Type B pancreatic cell (in vitro differentiated cells): ENCODE data around the gene IL1RAPL2. TPM values are rescaled to one million over a fixed set of nuclear protein-coding genes. Genes with fewer than 3 reads are reported as not detected.

Experiments used
- DNase-seq: peaks from one replicate; pipeline ENCODE4 v3.0.0; 2021; ENCODE audit warnings: mixed read lengths; ENCODE audit not compliant: unreplicated experiment; ENCODE audit errors: extremely low spot score
- H3K27ac Mint-ChIP-seq: 2 replicates; pipeline ENCODE4 v1.8.0; 2021; ENCODE audit warnings: mild to moderate bottlenecking, mixed read lengths
- H3K27me3 Mint-ChIP-seq: 2 replicates; pipeline ENCODE4 v1.8.0; 2021; ENCODE audit warnings: mixed read lengths
- H3K36me3 Mint-ChIP-seq: 2 replicates; pipeline ENCODE4 v1.8.0; 2021; ENCODE audit warnings: mixed read lengths
- H3K4me1 Mint-ChIP-seq: one replicate; pipeline ENCODE4 v1.8.0; 2021; ENCODE audit warnings: mixed read lengths; ENCODE audit not compliant: unreplicated experiment
- H3K4me3 Mint-ChIP-seq: 2 replicates; pipeline ENCODE4 v1.8.0; 2021; ENCODE audit warnings: mild to moderate bottlenecking, mixed read lengths
- H3K9me3 Mint-ChIP-seq: 2 replicates; pipeline ENCODE4 v1.8.0; 2021; ENCODE audit warnings: mixed read lengths
- total RNA-seq: library from RNA; stranded (reverse); gene quantifications from 2 replicates; pipeline ENCODE4 v1.2.1, GENCODE V29; 2021; ENCODE audit warnings: low replicate concordance
- TF ChIP-seq, protein P1 (sequence below): fragments of 200-600 bp; sonication (generic); conservative IDR thresholded peaks from 2 replicates; pipeline ENCODE4 v1.5.0; 2021; ENCODE audit warnings: antibody characterized with exemption, mild to moderate bottlenecking

IL1RAPL2 gene
- total RNA-seq, 1 donor from 2014 or later, result 4.5 TPM

DNA sequence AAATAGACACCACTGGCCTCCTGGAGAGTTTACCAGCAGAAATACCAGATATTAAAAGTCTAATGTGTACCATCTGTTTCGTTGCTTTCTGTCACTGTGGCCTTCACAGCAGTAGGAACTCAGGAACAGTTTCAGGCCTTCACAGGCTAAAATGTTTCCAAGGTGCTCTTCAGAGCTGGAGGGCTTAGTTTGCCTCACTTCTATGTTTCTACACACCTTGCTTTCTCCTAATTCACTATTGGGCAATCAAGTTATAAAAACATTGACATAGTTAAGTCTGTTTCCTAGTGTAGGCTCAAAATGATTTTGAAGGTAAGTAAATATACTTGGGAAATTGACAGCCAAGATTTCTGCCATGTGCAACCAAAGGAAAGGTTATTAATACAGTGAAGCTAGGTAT, 395.9 kb downstream of the IL1RAPL2 start:
- H3K27ac Mint-ChIP-seq, result no peak overlapping the region
- no peak for DNase-seq
- no peaks in the 10 kb centered on the region for H3K36me3 Mint-ChIP-seq
- no peaks in the 10 kb centered on the region for H3K4me1 Mint-ChIP-seq
- TF ChIP-seq, protein P1, sequence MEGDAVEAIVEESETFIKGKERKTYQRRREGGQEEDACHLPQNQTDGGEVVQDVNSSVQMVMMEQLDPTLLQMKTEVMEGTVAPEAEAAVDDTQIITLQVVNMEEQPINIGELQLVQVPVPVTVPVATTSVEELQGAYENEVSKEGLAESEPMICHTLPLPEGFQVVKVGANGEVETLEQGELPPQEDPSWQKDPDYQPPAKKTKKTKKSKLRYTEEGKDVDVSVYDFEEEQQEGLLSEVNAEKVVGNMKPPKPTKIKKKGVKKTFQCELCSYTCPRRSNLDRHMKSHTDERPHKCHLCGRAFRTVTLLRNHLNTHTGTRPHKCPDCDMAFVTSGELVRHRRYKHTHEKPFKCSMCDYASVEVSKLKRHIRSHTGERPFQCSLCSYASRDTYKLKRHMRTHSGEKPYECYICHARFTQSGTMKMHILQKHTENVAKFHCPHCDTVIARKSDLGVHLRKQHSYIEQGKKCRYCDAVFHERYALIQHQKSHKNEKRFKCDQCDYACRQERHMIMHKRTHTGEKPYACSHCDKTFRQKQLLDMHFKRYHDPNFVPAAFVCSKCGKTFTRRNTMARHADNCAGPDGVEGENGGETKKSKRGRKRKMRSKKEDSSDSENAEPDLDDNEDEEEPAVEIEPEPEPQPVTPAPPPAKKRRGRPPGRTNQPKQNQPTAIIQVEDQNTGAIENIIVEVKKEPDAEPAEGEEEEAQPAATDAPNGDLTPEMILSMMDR, result no peak
- H3K27me3 Mint-ChIP-seq, result no peaks in the 10 kb centered on the region
- no peak overlapping the region for H3K4me3 Mint-ChIP-seq
- H3K9me3 Mint-ChIP-seq, result no peaks in the 10 kb centered on the region

DNA sequence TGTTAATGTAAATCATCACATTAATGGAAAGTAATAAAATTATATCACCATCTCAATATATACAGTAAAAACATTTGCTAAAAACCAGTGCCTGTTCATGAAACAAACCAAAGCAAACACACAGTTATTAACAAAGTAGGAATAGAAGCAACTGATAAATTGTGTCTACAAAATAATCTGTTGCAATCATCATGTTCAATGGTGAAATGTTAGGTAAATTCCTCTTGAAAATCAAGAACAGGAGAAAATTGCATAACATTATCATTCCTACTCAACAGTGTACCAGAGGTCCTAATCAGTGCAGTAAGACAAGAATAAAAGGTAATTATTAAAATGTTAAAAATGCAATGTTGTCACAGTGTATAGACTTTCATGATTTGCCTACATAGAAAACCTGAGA, 402.2 kb downstream of the IL1RAPL2 start:
- no peaks in the 10 kb centered on the region for H3K4me1 Mint-ChIP-seq
- no peak for DNase-seq
- no peaks in the 10 kb centered on the region for H3K36me3 Mint-ChIP-seq
- TF ChIP-seq, protein P1, result no peak
- H3K27ac Mint-ChIP-seq, result no peak overlapping the region
- no peak overlapping the region for H3K4me3 Mint-ChIP-seq
- H3K27me3 Mint-ChIP-seq, result no peaks in the 10 kb centered on the region
- H3K9me3 Mint-ChIP-seq, result no peaks in the 10 kb centered on the region

DNA sequence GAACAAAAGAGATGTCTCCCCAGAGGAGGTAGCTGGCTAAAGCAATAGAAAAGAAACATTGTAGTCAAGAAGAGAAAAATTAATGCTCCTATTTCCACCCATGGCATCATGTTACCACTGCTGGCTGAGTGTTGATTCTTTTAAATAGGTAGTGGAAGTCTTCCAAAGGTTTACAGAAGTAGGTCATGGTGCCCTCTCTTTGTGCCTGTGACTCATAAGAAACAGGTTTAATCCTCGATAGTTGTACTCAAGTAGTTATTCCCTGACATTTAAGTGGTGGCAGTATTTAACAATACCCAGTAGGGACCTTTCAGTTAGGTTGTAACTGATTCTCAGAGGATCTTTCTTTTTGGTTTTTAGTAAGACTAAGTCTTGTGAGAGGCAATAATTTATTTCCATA, 406.7 kb downstream of the IL1RAPL2 start:
- no peak overlapping the region for H3K27ac Mint-ChIP-seq
- no peak for DNase-seq
- no peaks in the 10 kb centered on the region for H3K4me1 Mint-ChIP-seq
- H3K4me3 Mint-ChIP-seq, result no peak overlapping the region
- no peaks in the 10 kb centered on the region for H3K9me3 Mint-ChIP-seq
- TF ChIP-seq, protein P1, result no peak
- H3K36me3 Mint-ChIP-seq, result no peaks in the 10 kb centered on the region
- no peaks in the 10 kb centered on the region for H3K27me3 Mint-ChIP-seq

DNA sequence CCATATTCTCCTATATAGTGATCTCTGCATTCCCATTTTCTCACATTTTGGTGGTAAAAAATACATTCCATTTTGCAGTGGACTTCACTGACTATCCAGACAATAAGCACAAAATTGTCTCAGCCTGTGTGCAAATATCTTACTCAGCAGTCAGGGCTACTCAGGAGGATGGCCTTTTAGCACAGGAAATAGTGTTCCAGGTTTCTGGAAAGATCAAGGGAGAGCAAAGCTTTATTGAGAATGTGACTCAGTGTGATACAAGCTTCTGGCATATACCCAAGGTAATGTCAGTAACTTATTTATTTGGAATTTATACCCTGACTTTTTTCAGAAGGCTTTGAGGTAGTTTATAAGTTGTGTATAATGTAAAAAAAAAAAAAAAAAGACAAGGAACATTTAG, 421.1 kb downstream of the IL1RAPL2 start:
- Mint-ChIP-seq H3K27me3 (no peaks in the 10 kb centered on the region), H3K36me3 (no peaks in the 10 kb centered on the region), H3K4me1 (peaks cover 4% of the 10 kb centered on the region), H3K4me3 (no peak overlapping the region), H3K9me3 (no peaks in the 10 kb centered on the region), H3K27ac (no peak overlapping the region)
- TF ChIP-seq, protein P1, result no peak
- no peak for DNase-seq

DNA sequence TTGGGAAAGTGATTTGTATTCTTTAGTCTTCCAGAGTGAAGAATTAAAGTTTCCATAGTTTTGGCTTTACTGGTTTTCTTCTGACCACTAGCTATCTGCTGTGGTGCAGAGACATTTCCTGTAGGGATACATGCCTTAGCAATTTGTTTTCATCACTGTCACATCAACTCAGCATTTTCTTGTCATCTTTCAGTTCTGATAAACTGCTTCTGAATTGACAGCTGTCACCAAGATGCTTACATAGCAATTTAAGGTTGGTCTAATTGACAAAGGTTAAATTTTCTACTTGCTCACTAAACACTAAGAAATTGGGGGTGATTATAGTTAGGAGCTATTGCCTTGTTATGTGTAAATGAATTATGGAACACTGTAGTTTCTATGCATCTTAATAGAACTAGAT, 422.0 kb downstream of the IL1RAPL2 start:
- no peak for DNase-seq
- TF ChIP-seq, protein P1, result no peak

DNA sequence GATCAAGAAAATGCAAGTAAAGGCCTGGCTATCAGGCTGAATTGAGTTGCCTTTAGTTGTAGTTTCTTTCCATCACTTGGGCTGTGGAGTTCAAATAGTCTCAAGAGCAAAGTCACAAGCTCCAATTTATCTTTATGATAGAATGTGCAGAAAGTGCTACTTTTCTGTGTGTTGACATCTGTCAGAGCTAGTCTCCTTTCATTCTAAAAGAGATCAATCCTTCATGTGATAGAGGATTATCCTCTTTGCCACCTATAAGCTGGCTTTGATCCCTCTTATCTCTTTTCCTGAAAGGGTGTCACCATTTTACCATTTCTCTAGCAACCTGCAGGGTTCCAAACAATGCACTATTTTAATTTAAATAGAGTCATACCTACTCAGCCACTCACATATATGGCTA, 429.5 kb downstream of the IL1RAPL2 start:
- H3K27ac Mint-ChIP-seq, result no peak overlapping the region
- H3K36me3 Mint-ChIP-seq, result no peaks in the 10 kb centered on the region
- TF ChIP-seq, protein P1, result no peak
- no peaks in the 10 kb centered on the region for H3K9me3 Mint-ChIP-seq
- H3K4me3 Mint-ChIP-seq, result no peak overlapping the region
- no peak for DNase-seq
- H3K27me3 Mint-ChIP-seq, result no peaks in the 10 kb centered on the region
- no peaks in the 10 kb centered on the region for H3K4me1 Mint-ChIP-seq

More for the DNA sequence above, 422.0 kb downstream of the IL1RAPL2 start:
- H3K9me3 Mint-ChIP-seq, result no peaks in the 10 kb centered on the region
- no peak overlapping the region for H3K27ac Mint-ChIP-seq
- H3K4me3 Mint-ChIP-seq, result no peak overlapping the region
- peaks cover 4% of the 10 kb centered on the region for H3K4me1 Mint-ChIP-seq
- H3K27me3 Mint-ChIP-seq, result no peaks in the 10 kb centered on the region
- no peaks in the 10 kb centered on the region for H3K36me3 Mint-ChIP-seq
